A549 (cell line): ENCODE measurements around the gene NPAT. TPM values are rescaled to one million over a fixed set of nuclear protein-coding genes. Genes with fewer than 3 reads are reported as not detected.

Experiments
- ATAC-seq, 2 experiments: fragments of 200-7000 bp in 1 of 2; fragments of >200 bp in 1 of 2; cut with Nextera tagmentation in 1 of 2; cut with Tn5 transposase in 1 of 2; 3 replicates each; pipeline versions ENCODE4 v1.8.0 to v1.9.1; 2018 to 2020; ENCODE audit warnings: mild to moderate bottlenecking in 1 of 2, moderate library complexity in 1 of 2
- CTCF ChIA-PET: fragments of 300-600 bp; sonication (Branson Sonifier 250); formaldehyde crosslinking; extraction: SDS; loops from one replicate; lab custom pipeline; 2021; ENCODE audit warnings: antibody characterized with exemption, inconsistent platforms; lab: Yijun Ruan, JAX
- POLR2A ChIA-PET: fragments of 350-600 bp; formaldehyde crosslinking; extraction: SDS; loops from one replicate; lab custom pipeline; 2021; ENCODE audit warnings: antibody characterized with exemption, inconsistent platforms; lab: Yijun Ruan, JAX
- DNase-seq, 2 experiments: peaks; one replicate each; pipeline versions ENCODE4 v3.0.0 to v3.0.0-alpha.2; 2011 to 2016; ENCODE audit warnings: low read depth in 1 of 2, low spot score in 1 of 2
- FAIRE-seq: peaks from 2 replicates; lab custom pipeline; 2011; peaks lifted over from hg19 to GRCh38; lab: Jason Lieb, UNC
- H3K27ac ChIP-seq, 2 experiments: fragments of >200 bp; sonication (Bioruptor Twin); formaldehyde crosslinking; 3 replicates each; pipeline ENCODE4 v1.5.1; 2016 to 2017
- H3K4me1 ChIP-seq: fragments of >200 bp; sonication (Bioruptor Twin); formaldehyde crosslinking; 3 replicates; pipeline ENCODE4 v1.6.1; 2016
- H3K4me2 ChIP-seq: fragments of >200 bp; sonication (Bioruptor Twin); formaldehyde crosslinking; 3 replicates; pipeline ENCODE4 v1.6.1; 2016
- H3K4me3 ChIP-seq: fragments of >200 bp; sonication (Bioruptor Twin); formaldehyde crosslinking; 3 replicates; pipeline ENCODE4 v1.5.1; 2016
- H3K9me3 ChIP-seq: fragments of >200 bp; sonication (Bioruptor Twin); formaldehyde crosslinking; 3 replicates; pipeline ENCODE4 v1.6.1; 2016
- ATOH8 ChIP-seq: fragments of 250-450 bp; sonication (Bioruptor Pico); IDR thresholded peaks from 2 replicates; pipeline ENCODE4 v1.5.0; 2020; ENCODE audit warnings: low read depth, mild to moderate bottlenecking, moderate library complexity
- CEBPB ChIP-seq, 2 experiments: fragments of >200 bp in 1 of 2; sonication (Bioruptor Twin) in 1 of 2; formaldehyde crosslinking in 1 of 2; IDR thresholded peaks; 2 replicates each; pipeline ENCODE4 v1.6.1; 2012 to 2016
- CHD2 ChIP-seq: fragments of 150-350 bp; IDR thresholded peaks from 2 replicates; pipeline ENCODE4 v1.6.1; 2014; ENCODE audit warnings: low read length; ENCODE audit not compliant: partially characterized antibody
- CTCF ChIP-seq: fragments of >200 bp; sonication (Bioruptor Twin); formaldehyde crosslinking; IDR thresholded peaks from 3 replicates; pipeline ENCODE4 v1.5.1; 2016
- E2F6 ChIP-seq: IDR thresholded peaks from 2 replicates; pipeline ENCODE4 v1.6.1; 2012; ENCODE audit warnings: low read depth, borderline replicate concordance
- ELK1 ChIP-seq: fragments of 150-350 bp; IDR thresholded peaks from 2 replicates; pipeline ENCODE4 v1.6.1; 2014; ENCODE audit warnings: low read depth, mild to moderate bottlenecking, low read length
- FOSL2 ChIP-seq, 2 experiments: fragments of 450-650 bp in 1 of 2; fragments of >200 bp in 1 of 2; sonication (Bioruptor Twin) in 1 of 2; formaldehyde crosslinking; IDR thresholded peaks; 2 replicates each; pipeline versions ENCODE4 v1.5.0 to v1.6.1; 2016 to 2020; ENCODE audit warnings: mild to moderate bottlenecking in 1 of 2, moderate library complexity in 1 of 2
- GATA3 ChIP-seq: IDR thresholded peaks from 2 replicates; pipeline ENCODE4 v1.6.1; 2012; ENCODE audit warnings: borderline replicate concordance
- HEYL ChIP-seq: fragments of 250-450 bp; sonication (Bioruptor Pico); IDR thresholded peaks from 2 replicates; pipeline ENCODE4 v1.8.0; 2021; ENCODE audit warnings: mild to moderate bottlenecking, moderate library complexity
- HOXB13 ChIP-seq: fragments of 250-450 bp; sonication (Bioruptor Pico); IDR thresholded peaks from 2 replicates; pipeline ENCODE4 v1.5.0; 2020; ENCODE audit warnings: low read depth, mild to moderate bottlenecking, moderate library complexity
- JUN ChIP-seq, 2 experiments: fragments of >200 bp; sonication (Bioruptor Twin); formaldehyde crosslinking; IDR thresholded peaks; 2 replicates in 1 of 2; 3 replicates in 1 of 2; pipeline ENCODE4 v1.6.1; 2016 to 2017
- JUNB ChIP-seq: fragments of >200 bp; sonication (Bioruptor Twin); formaldehyde crosslinking; IDR thresholded peaks from 2 replicates; pipeline ENCODE4 v1.6.1; 2016
- KDM5A ChIP-seq: fragments of 200-600 bp; sonication (generic); IDR thresholded peaks from 2 replicates; pipeline ENCODE4 v1.6.1; 2016; ENCODE audit warnings: antibody characterized with exemption, mild to moderate bottlenecking
- MAFK ChIP-seq: fragments of 450-650 bp; IDR thresholded peaks from 2 replicates; pipeline ENCODE4 v1.6.1; 2014; ENCODE audit not compliant: partially characterized antibody
- PHF8 ChIP-seq: fragments of 200-600 bp; sonication (generic); IDR thresholded peaks from 2 replicates; pipeline ENCODE4 v1.6.1; 2016; ENCODE audit warnings: low read depth, mild to moderate bottlenecking, antibody characterized with exemption, moderate library complexity, borderline replicate concordance
- POLR2A ChIP-seq: IDR thresholded peaks from 2 replicates; pipeline ENCODE4 v1.6.1; 2012; ENCODE audit warnings: mild to moderate bottlenecking, low read length
- RAD21 ChIP-seq, 2 experiments: fragments of >200 bp in 1 of 2; sonication (Bioruptor Twin) in 1 of 2; formaldehyde crosslinking in 1 of 2; IDR thresholded peaks in 1 of 2; conservative IDR thresholded peaks in 1 of 2; 2 replicates in 1 of 2; 3 replicates in 1 of 2; pipeline ENCODE4 v1.6.1; 2012 to 2018; ENCODE audit warnings: inconsistent platforms in 1 of 2
- RARB ChIP-seq: fragments of 250-450 bp; sonication (Bioruptor Pico); IDR thresholded peaks from 2 replicates; pipeline ENCODE4 v1.8.0; 2021; ENCODE audit warnings: mild to moderate bottlenecking, moderate library complexity
- RFX5 ChIP-seq: fragments of 450-650 bp; IDR thresholded peaks from 2 replicates; pipeline ENCODE4 v1.7.1; 2014; ENCODE audit warnings: antibody characterized with exemption, mild to moderate bottlenecking, moderate library complexity
- SREBF2 ChIP-seq: fragments of 450-650 bp; IDR thresholded peaks from 2 replicates; pipeline ENCODE4 v1.6.1; 2014; ENCODE audit warnings: mild to moderate bottlenecking, moderate library complexity
- TFCP2L1 ChIP-seq: fragments of 250-450 bp; sonication (Bioruptor Pico); IDR thresholded peaks from 2 replicates; pipeline ENCODE4 v1.5.0; 2021; ENCODE audit warnings: mild to moderate bottlenecking
- TP53 ChIP-seq: fragments of 250-450 bp; sonication (Bioruptor Pico); IDR thresholded peaks from 2 replicates; pipeline ENCODE4 v1.5.0; 2021; ENCODE audit warnings: mild to moderate bottlenecking, moderate library complexity
- ZC3H11A ChIP-seq: fragments of 450-650 bp; IDR thresholded peaks from 2 replicates; pipeline ENCODE4 v1.6.1; 2014; ENCODE audit warnings: antibody characterized with exemption, mild to moderate bottlenecking
- ZNF302 ChIP-seq: fragments of 250-450 bp; sonication (Bioruptor Pico); IDR thresholded peaks from 2 replicates; pipeline ENCODE4 v1.9.0; 2021; ENCODE audit warnings: inconsistent platforms, mild to moderate bottlenecking, moderate library complexity
- WGBS: methylation state at CpG from one replicate; pipeline ENCODE4 v1.1.6; 2017; ENCODE audit errors: missing lambda C conversion rate; 5-methylcytosine and 5-hydroxymethylcytosine counted together
- polyA plus RNA-seq, 4 experiments: library from polyadenylated mRNA; depleted of rRNA in 3 of 4; stranded (reverse); fragments of >200 nt; fragmentation: RNase III in 1 of 4; extraction: RNeasy Plus Mini Kit Qiagen cat#74134 plus additional on column Dnase treatment in 1 of 4; gene quantifications; 2 replicates in 3 of 4; 3 replicates in 1 of 4; pipeline ENCODE4 v1.2.3, GENCODE V29; 2011 to 2017
- TF ChIP-seq, protein P1 (sequence below): fragments of >200 bp; sonication (Bioruptor Twin); formaldehyde crosslinking; IDR thresholded peaks from 2 replicates; pipeline ENCODE4 v1.6.1; 2016

NPAT gene
- polyA plus RNA-seq, 2 of the 4 experiments (the other 2 are of a cell fraction): 4.6 to 9.3 TPM

DNA sequence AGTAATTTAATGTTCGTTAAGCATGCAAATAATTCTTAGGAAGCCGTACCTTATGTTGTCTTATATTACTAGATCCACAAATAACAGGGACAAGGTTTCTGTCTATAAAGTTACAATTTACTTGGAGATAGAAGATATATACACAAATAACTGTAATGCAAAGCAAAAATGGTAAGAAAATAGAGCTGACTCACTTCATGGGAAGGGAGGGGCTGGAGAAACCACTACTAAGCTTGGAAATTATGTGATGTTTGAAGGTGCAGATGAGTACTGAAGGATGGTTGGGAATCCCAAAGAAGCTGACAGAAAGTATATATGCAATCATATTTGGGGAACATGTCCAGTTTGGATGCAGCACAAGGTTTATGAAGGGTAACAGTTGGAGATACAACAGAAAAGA, 4.0 kb downstream of the NPAT start:
- Histone ChIP-seq H3K4me3 (no peak overlapping the region), H3K4me2 (no peak overlapping the region), H3K27ac (no peak overlapping the region), H3K4me1 (peaks cover 8% of the 10 kb centered on the region; the same call in 2 of the 3 replicates), H3K9me3 (no peaks in the 10 kb centered on the region)
- ChIA-PET CTCF (no interaction called here), POLR2A (no interaction called here)
- FAIRE-seq (no peak), ATAC-seq (no peak), DNase-seq (no peak)
- TF ChIP-seq, protein P1, sequence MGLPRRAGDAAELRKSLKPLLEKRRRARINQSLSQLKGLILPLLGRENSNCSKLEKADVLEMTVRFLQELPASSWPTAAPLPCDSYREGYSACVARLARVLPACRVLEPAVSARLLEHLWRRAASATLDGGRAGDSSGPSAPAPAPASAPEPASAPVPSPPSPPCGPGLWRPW: no peak
- no peak for TF ChIP-seq ZC3H11A
- TF ChIP-seq MAFK: no peak
- no peak for TF ChIP-seq ATOH8 (CRISPR knock-in tag)
- TF ChIP-seq TP53 (CRISPR knock-in tag): no peak
- TF ChIP-seq ZNF302 (CRISPR knock-in tag): no peak
- TF ChIP-seq ELK1: no peak
- no peak for TF ChIP-seq RFX5
- no peak for TF ChIP-seq SREBF2
- no peak for TF ChIP-seq CEBPB (IDR thresholded peaks at IDR 0.05)
- WGBS: 41% methylated on average over 2 of the region's 2 CpGs

GRCh38 chr11:108216988-108217387, 5.5 kb downstream of the NPAT start:
- WGBS: 91% methylated on average over 4 of the region's 4 CpGs
- Histone ChIP-seq H3K4me1 (peaks cover 8% of the 10 kb centered on the region; the same call in 2 of the 3 replicates), H3K27ac (no peak overlapping the region), H3K9me3 (no peaks in the 10 kb centered on the region), H3K4me3 (no peak overlapping the region), H3K4me2 (no peak overlapping the region)
- ATAC-seq: no peak
- POLR2A ChIA-PET: no interaction called here
- CTCF ChIA-PET: no interaction called here
- DNase-seq: no peak
- TF ChIP-seq GATA3 (no peak), HOXB13 (no peak), TFCP2L1 (no peak), FOSL2 (IDR thresholded peaks at IDR 0.05) (no peak), FOSL2 (CRISPR knock-in tag; IDR thresholded peaks at IDR 0.05) (no peak), JUNB (no peak), RARB (CRISPR knock-in tag) (no peak), RAD21 (conservative IDR thresholded peaks at IDR 0.05 in 1 of 2, IDR thresholded peaks at IDR 0.05 in 1 of 2) (no peak), E2F6 (no peak), POLR2A (no peak), CTCF (no peak), MAFK (no peak), ELK1 (no peak), HEYL (CRISPR knock-in tag) (no peak), KDM5A (no peak), PHF8 (no peak), JUN (IDR thresholded peaks at IDR 0.05) (no peak), CHD2 (no peak)
- FAIRE-seq: no peak
